ENCODE measurements around the gene LMO2.

DNA sequence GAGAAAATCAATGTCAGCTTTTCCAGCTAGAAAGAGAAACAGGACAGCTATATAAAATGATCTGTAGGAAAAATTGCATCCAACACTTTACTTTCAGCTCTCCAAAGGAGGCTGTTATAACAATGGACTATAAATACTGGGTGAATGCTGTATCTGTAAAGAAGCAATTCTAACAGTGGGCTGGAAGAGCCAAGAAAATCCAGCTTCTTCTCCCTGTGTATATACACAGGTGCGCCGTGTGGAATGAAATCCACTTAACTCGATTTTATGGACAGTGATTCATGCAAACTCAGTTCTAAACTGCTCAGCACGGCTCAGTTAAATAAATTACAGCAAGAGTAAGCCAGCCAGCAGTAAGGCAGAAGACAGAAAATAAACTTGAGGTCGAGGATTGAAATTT, 32.5 kb upstream of the LMO2 start:
- TF ChIP-seq, protein P1, sequence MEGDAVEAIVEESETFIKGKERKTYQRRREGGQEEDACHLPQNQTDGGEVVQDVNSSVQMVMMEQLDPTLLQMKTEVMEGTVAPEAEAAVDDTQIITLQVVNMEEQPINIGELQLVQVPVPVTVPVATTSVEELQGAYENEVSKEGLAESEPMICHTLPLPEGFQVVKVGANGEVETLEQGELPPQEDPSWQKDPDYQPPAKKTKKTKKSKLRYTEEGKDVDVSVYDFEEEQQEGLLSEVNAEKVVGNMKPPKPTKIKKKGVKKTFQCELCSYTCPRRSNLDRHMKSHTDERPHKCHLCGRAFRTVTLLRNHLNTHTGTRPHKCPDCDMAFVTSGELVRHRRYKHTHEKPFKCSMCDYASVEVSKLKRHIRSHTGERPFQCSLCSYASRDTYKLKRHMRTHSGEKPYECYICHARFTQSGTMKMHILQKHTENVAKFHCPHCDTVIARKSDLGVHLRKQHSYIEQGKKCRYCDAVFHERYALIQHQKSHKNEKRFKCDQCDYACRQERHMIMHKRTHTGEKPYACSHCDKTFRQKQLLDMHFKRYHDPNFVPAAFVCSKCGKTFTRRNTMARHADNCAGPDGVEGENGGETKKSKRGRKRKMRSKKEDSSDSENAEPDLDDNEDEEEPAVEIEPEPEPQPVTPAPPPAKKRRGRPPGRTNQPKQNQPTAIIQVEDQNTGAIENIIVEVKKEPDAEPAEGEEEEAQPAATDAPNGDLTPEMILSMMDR (IDR thresholded peaks at IDR 0.05) = no peak
- TF ChIP-seq POLR2A (IDR thresholded peaks at IDR 0.05) (no peak), EP300 (IDR thresholded peaks at IDR 0.05) (no peak), POLR2AphosphoS5 (IDR thresholded peaks at IDR 0.05) (no peak)
